ENCODE results near the gene DDX42. TPM values are rescaled to one million over a fixed set of nuclear protein-coding genes. Genes with fewer than 3 reads are reported as not detected.

DDX42 gene
- total and polyA plus RNA-seq, 2 of the 13 experiments (the other 11 are each of a cell fraction or from before 2014, with no cell fraction given): 87.2 to 92.9 TPM

DNA sequence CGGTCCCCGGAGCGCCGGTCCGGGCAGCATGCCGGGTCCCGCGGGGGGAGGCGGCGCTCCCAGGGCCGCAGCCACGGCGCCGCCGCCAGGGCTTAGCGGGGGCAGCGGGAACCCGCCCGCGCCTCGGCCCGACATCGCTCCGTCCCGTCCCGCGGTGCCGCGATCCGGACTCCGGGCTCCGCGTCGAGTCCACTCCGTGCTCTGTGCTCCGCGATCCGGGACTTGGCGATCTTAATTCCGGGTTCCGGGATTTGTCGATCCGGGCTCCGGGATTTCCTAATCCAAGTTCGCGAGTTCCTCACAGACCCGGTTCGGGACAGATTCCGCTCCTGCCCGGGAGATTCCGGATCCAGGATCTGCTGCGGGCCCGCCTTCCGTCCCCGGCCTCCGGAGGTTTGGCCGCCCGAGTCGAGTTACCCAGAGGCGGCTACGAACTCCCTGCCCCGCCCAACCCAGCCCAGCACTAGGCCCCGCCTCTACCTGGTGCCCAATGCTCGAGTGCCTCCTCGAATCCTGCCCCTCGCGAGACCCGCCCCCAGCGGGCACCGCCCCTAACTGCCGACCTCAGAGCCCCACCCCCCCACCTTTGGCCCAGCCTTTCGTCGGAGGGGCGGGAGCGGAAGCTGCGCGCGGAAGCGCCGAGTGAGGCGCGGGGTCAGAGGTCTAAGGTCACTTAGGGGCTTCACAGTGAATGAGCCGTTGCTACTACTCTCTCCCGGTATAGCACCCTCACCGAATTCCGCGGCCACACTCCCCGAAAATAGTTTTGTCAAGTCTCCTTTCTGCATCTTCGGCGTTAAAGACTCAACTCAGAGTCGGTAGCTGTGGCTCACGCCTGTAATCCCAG is 68.8 kb downstream of the DDX42 start, which contains the start of gene SMARCD2 (continued):
- TF ChIP-seq, protein P1, sequence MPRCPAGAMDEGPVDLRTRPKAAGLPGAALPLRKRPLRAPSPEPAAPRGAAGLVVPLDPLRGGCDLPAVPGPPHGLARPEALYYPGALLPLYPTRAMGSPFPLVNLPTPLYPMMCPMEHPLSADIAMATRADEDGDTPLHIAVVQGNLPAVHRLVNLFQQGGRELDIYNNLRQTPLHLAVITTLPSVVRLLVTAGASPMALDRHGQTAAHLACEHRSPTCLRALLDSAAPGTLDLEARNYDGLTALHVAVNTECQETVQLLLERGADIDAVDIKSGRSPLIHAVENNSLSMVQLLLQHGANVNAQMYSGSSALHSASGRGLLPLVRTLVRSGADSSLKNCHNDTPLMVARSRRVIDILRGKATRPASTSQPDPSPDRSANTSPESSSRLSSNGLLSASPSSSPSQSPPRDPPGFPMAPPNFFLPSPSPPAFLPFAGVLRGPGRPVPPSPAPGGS (CRISPR knock-in tag; IDR thresholded peaks at IDR 0.05): peak; percentile 58
- TF ChIP-seq JUNB (CRISPR knock-in tag; IDR thresholded peaks at IDR 0.05; ENCODE audit: borderline replicate concordance) (peak; percentile 59; the same call in 1 of the 2 replicates), TBL1XR1 (IDR thresholded peaks at IDR 0.05; ENCODE audit: borderline replicate concordance, low read length, partially characterized antibody) (peak; percentile 78), ZBTB8A (CRISPR knock-in tag; IDR thresholded peaks at IDR 0.05; ENCODE audit: borderline replicate concordance, low read depth) (no peak), ZNF382 (CRISPR knock-in tag; IDR thresholded peaks at IDR 0.05; ENCODE audit: borderline replicate concordance) (no peak), MIER3 (CRISPR knock-in tag; IDR thresholded peaks at IDR 0.05; ENCODE audit: borderline replicate concordance) (peak; percentile 86; the same call in 1 of the 2 replicates), ZNF850 (CRISPR knock-in tag; conservative IDR thresholded peaks at IDR 0.05) (no peak), U2AF2 (IDR thresholded peaks at IDR 0.05; ENCODE audit: low read depth, low read length) (0 out of 2 replicates have a peak, but pooled peaks have one; percentile 74), FOXK1 (CRISPR knock-in tag; IDR thresholded peaks at IDR 0.05; ENCODE audit: borderline replicate concordance, low read depth) (peak; percentile 87), ZNF230 (CRISPR knock-in tag; IDR thresholded peaks at IDR 0.05) (peak; percentile 68; the same call in 1 of the 2 replicates), GPN1 (CRISPR knock-in tag; IDR thresholded peaks at IDR 0.05; ENCODE audit: borderline replicate concordance) (no peak), SIN3A (IDR thresholded peaks at IDR 0.05; ENCODE audit: borderline replicate concordance, low read depth, low read length) (peak; percentile 78; the same call in 1 of the 2 replicates), ZNF552 (CRISPR knock-in tag; IDR thresholded peaks at IDR 0.05; ENCODE audit: borderline replicate concordance) (peak; percentile 85), ZNF251 (CRISPR knock-in tag; IDR thresholded peaks at IDR 0.05) (no peak), ZFAT (CRISPR knock-in tag; conservative IDR thresholded peaks at IDR 0.05) (peak; percentile 45; the same call in 1 of the 2 replicates), ZNF629 (CRISPR knock-in tag; conservative IDR thresholded peaks at IDR 0.05) (peak; percentile 61; the same call in 1 of the 2 replicates), SNAPC2 (CRISPR knock-in tag; IDR thresholded peaks at IDR 0.05) (peak; percentile 97), ELF3 (CRISPR knock-in tag; IDR thresholded peaks at IDR 0.05) (peak; percentile 91), SCMH1 (CRISPR knock-in tag; IDR thresholded peaks at IDR 0.05; ENCODE audit: borderline replicate concordance) (no peak)
- TF ChIP-seq, protein P2, sequence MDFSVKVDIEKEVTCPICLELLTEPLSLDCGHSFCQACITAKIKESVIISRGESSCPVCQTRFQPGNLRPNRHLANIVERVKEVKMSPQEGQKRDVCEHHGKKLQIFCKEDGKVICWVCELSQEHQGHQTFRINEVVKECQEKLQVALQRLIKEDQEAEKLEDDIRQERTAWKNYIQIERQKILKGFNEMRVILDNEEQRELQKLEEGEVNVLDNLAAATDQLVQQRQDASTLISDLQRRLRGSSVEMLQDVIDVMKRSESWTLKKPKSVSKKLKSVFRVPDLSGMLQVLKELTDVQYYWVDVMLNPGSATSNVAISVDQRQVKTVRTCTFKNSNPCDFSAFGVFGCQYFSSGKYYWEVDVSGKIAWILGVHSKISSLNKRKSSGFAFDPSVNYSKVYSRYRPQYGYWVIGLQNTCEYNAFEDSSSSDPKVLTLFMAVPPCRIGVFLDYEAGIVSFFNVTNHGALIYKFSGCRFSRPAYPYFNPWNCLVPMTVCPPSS (IDR thresholded peaks at IDR 0.05): no peak
- TF ChIP-seq, protein P3, sequence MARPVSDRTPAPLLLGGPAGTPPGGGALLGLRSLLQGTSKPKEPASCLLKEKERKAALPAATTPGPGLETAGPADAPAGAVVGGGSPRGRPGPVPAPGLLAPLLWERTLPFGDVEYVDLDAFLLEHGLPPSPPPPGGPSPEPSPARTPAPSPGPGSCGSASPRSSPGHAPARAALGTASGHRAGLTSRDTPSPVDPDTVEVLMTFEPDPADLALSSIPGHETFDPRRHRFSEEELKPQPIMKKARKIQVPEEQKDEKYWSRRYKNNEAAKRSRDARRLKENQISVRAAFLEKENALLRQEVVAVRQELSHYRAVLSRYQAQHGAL (CRISPR knock-in tag; IDR thresholded peaks at IDR 0.05; ENCODE audit: not compliant biosample characterization): peak; percentile 93
- TF ChIP-seq, protein P4, sequence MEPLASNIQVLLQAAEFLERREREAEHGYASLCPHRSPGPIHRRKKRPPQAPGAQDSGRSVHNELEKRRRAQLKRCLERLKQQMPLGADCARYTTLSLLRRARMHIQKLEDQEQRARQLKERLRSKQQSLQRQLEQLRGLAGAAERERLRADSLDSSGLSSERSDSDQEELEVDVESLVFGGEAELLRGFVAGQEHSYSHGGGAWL (CRISPR knock-in tag; IDR thresholded peaks at IDR 0.05): peak; percentile 94
- TF ChIP-seq, protein P5, sequence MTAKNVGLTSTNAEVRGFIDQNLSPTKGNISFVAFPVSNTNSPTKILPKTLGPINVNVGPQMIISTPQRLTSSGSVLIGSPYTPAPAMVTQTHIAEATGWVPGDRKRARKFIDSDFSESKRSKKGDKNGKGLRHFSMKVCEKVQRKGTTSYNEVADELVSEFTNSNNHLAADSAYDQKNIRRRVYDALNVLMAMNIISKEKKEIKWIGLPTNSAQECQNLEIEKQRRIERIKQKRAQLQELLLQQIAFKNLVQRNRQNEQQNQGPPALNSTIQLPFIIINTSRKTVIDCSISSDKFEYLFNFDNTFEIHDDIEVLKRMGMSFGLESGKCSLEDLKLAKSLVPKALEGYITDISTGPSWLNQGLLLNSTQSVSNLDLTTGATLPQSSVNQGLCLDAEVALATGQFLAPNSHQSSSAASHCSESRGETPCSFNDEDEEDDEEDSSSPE (CRISPR knock-in tag; IDR thresholded peaks at IDR 0.05): peak; percentile 78
